H1 (cell line): ENCODE data around the gene HOXD4. TPM values are rescaled to one million over a fixed set of nuclear protein-coding genes. Genes with fewer than 3 reads are reported as not detected.

Experiments used
- CTCF ChIA-PET: fragments of 300-600 bp; sonication (Branson Sonifier 250); formaldehyde crosslinking; loops from one replicate; lab custom pipeline; 2021; ENCODE audit not compliant: partially characterized antibody; lab: Charles Lee
- POLR2A ChIA-PET: fragments of 300-600 bp; sonication (Branson Sonifier 250); formaldehyde crosslinking; loops from one replicate; lab custom pipeline; 2021; ENCODE audit warnings: inconsistent platforms; ENCODE audit not compliant: partially characterized antibody; lab: Charles Lee
- DNase-seq, 2 experiments: peaks; one replicate each; pipeline versions ENCODE4 v3.0.0 to v3.0.0-alpha.2; 2010 to 2022; ENCODE audit warnings: low spot score in 2 of 2, low read depth in 1 of 2, mixed read lengths in 1 of 2
- FAIRE-seq: peaks from 2 replicates; lab custom pipeline; 2011; peaks lifted over from hg19 to GRCh38; lab: Jason Lieb, UNC
- H2AFZ ChIP-seq: 2 replicates; pipeline ENCODE4 v1.8.1; 2012; ENCODE audit warnings: low read length, inconsistent platforms
- H2AK5ac ChIP-seq: 2 replicates; pipeline ENCODE4 v1.6.1; 2013; ENCODE audit warnings: low read depth, low read length
- H2BK120ac ChIP-seq: replicated peaks from 2 replicates; pipeline ENCODE3; 2013; ENCODE audit warnings: low read depth, low read length, inconsistent platforms
- H2BK12ac ChIP-seq: 2 replicates; pipeline ENCODE4 v1.6.1; 2013; ENCODE audit warnings: low read depth, low read length
- H2BK15ac ChIP-seq: 2 replicates; pipeline ENCODE4 v1.6.1; 2013; ENCODE audit warnings: low read length
- H2BK20ac ChIP-seq: 2 replicates; pipeline ENCODE4 v1.6.1; 2013; ENCODE audit warnings: low read length
- H2BK5ac ChIP-seq: 2 replicates; pipeline ENCODE4 v1.6.1; 2013; ENCODE audit warnings: low read depth, low read length
- H3K14ac ChIP-seq: 2 replicates; pipeline ENCODE4 v1.6.1; 2013; ENCODE audit warnings: inconsistent platforms; ENCODE audit not compliant: insufficient read length
- H3K18ac ChIP-seq: 2 replicates; pipeline ENCODE4 v1.6.1; 2013; ENCODE audit warnings: low read length; ENCODE audit errors: extremely low read depth
- H3K23ac ChIP-seq: 2 replicates; pipeline ENCODE4 v1.6.1; 2013; ENCODE audit warnings: inconsistent platforms; ENCODE audit not compliant: insufficient read length
- H3K23me2 ChIP-seq: 2 replicates; pipeline ENCODE4 v1.6.1; 2013; ENCODE audit warnings: low read depth, low read length
- H3K27ac ChIP-seq: 2 replicates; pipeline ENCODE4 v1.6.1; 2011; ENCODE audit warnings: low read depth, low read length, inconsistent platforms
- H3K27me3 ChIP-seq, 4 experiments: replicated peaks in 1 of 4; 1 replicate in 1 of 4; 2 replicates in 3 of 4; pipeline versions ENCODE4 v1.6.1 to v1.8.1; 2011 to 2013; ENCODE audit warnings: low read length in 3 of 4, mild to moderate bottlenecking in 3 of 4, inconsistent platforms in 2 of 4, mixed read lengths in 2 of 4, moderate library complexity in 1 of 4; ENCODE audit not compliant: control insufficient read depth in 3 of 4, insufficient read depth in 3 of 4; ENCODE audit errors: extremely low read depth in 1 of 4
- H3K36me3 ChIP-seq, 4 experiments: 2 replicates each; pipeline versions ENCODE4 v1.6.1 to v1.8.1; 2011 to 2013; ENCODE audit warnings: mild to moderate bottlenecking in 4 of 4, low read length in 3 of 4, moderate library complexity in 2 of 4, control low read depth in 1 of 4, inconsistent platforms in 1 of 4; ENCODE audit not compliant: insufficient read depth in 4 of 4, control insufficient read depth in 2 of 4
- H3K4ac ChIP-seq: replicated peaks from 2 replicates; pipeline ENCODE3; 2013; ENCODE audit warnings: low read length, low read depth, mixed read lengths, inconsistent platforms; ENCODE audit not compliant: insufficient read length
- H3K4me1 ChIP-seq, 4 experiments: replicated peaks in 1 of 4; 1 replicate in 1 of 4; 2 replicates in 3 of 4; pipeline versions ENCODE4 v1.6.1 to v1.8.1; 2011 to 2013; ENCODE audit warnings: low read length in 3 of 4, inconsistent platforms in 2 of 4, mixed read lengths in 1 of 4; ENCODE audit not compliant: insufficient read depth in 4 of 4, control insufficient read depth in 3 of 4
- H3K4me2 ChIP-seq, 2 experiments: 2 replicates each; pipeline versions ENCODE4 v1.6.1 to v1.8.1; 2011 to 2013; ENCODE audit warnings: low read depth in 2 of 2, low read length in 2 of 2, control low read depth in 1 of 2, inconsistent platforms in 1 of 2, mild to moderate bottlenecking in 1 of 2; ENCODE audit not compliant: insufficient read depth in 1 of 2
- H3K4me3 ChIP-seq, 4 experiments: fragments of 200-600, 300-600 bp in 1 of 4; sonication (generic), shearing (Covaris generic), sonication (Bioruptor Twin) in 1 of 4; 2 replicates each; pipeline versions ENCODE4 v1.5.1 to v1.8.1; 2011 to 2016; ENCODE audit warnings: low read length in 4 of 4, low read depth in 3 of 4, control low read depth in 2 of 4, inconsistent platforms in 2 of 4, mild to moderate bottlenecking in 2 of 4, mixed read lengths in 1 of 4, moderate library complexity in 1 of 4; ENCODE audit not compliant: insufficient read depth in 2 of 4; ENCODE audit errors: extremely low read depth in 1 of 4
- H3K56ac ChIP-seq: replicated peaks from 2 replicates; pipeline ENCODE3; 2013; ENCODE audit warnings: low read depth, mild to moderate bottlenecking, mixed read lengths, low read length, inconsistent platforms; ENCODE audit not compliant: insufficient read length
- H3K79me1 ChIP-seq: 2 replicates; pipeline ENCODE4 v1.6.1; 2013; ENCODE audit warnings: low read depth, low read length, control low read depth
- H3K79me2 ChIP-seq, 2 experiments: 2 replicates each; pipeline versions ENCODE4 v1.6.1 to v1.8.1; 2012 to 2013; ENCODE audit warnings: low read length in 2 of 2, mild to moderate bottlenecking in 2 of 2, inconsistent platforms in 1 of 2; ENCODE audit not compliant: insufficient read depth in 2 of 2, control insufficient read depth in 1 of 2
- H3K9ac ChIP-seq, 4 experiments: replicated peaks in 1 of 4; 1 replicate in 1 of 4; 2 replicates in 3 of 4; pipeline versions ENCODE4 v1.6.1 to v1.8.1; 2011 to 2013; ENCODE audit warnings: low read depth in 3 of 4, low read length in 3 of 4, control low read depth in 2 of 4, mild to moderate bottlenecking in 2 of 4, moderate library complexity in 2 of 4, inconsistent platforms in 1 of 4; ENCODE audit errors: extremely low read depth in 1 of 4
- H3K9me3 ChIP-seq, 2 experiments: 2 replicates each; pipeline versions ENCODE4 v1.6.1 to v1.8.1; 2012 to 2013; ENCODE audit warnings: mild to moderate bottlenecking in 2 of 2, moderate library complexity in 2 of 2, control low read depth in 1 of 2, inconsistent platforms in 1 of 2, low read depth in 1 of 2, low read length in 1 of 2, mixed read lengths in 1 of 2; ENCODE audit not compliant: insufficient read depth in 2 of 2
- H4K20me1 ChIP-seq, 2 experiments: replicated peaks in 1 of 2; 2 replicates each; pipeline versions ENCODE3 to v1.8.1; 2011 to 2013; ENCODE audit warnings: inconsistent platforms in 2 of 2, low read length in 2 of 2, mild to moderate bottlenecking in 1 of 2; ENCODE audit not compliant: insufficient read depth in 2 of 2, control insufficient read depth in 1 of 2
- H4K5ac ChIP-seq: 2 replicates; pipeline ENCODE4 v1.6.1; 2013; ENCODE audit warnings: low read length, low read depth, mixed read lengths, inconsistent platforms; ENCODE audit not compliant: insufficient read length
- H4K8ac ChIP-seq: 2 replicates; pipeline ENCODE4 v1.8.0; 2013; ENCODE audit warnings: mild to moderate bottlenecking, moderate library complexity, low read length, inconsistent platforms; ENCODE audit not compliant: insufficient read depth; ENCODE audit errors: extremely low read depth
- H4K91ac ChIP-seq: replicated peaks from 2 replicates; pipeline ENCODE3; 2013; ENCODE audit warnings: low read length, mixed read lengths, inconsistent platforms; ENCODE audit not compliant: insufficient read length
- EZH2 ChIP-seq: fragments of 200-600 bp; sonication (generic); IDR thresholded peaks from 2 replicates; pipeline ENCODE4 v1.7.1; 2012; ENCODE audit warnings: low read depth, mild to moderate bottlenecking, moderate library complexity, low read length, inconsistent platforms; ENCODE audit not compliant: severe bottlenecking
- FOSL1 ChIP-seq: IDR thresholded peaks from 2 replicates; pipeline ENCODE4 v1.6.1; 2011; ENCODE audit warnings: mild to moderate bottlenecking, low read depth, low read length, moderate library complexity; ENCODE audit not compliant: insufficient read depth
- GABPA ChIP-seq: IDR thresholded peaks from 2 replicates; pipeline ENCODE4 v1.6.1; 2011; ENCODE audit warnings: mild to moderate bottlenecking, low read length, moderate library complexity, borderline replicate concordance; ENCODE audit not compliant: insufficient read depth
- KDM5A ChIP-seq: fragments of 200-600 bp; IDR thresholded peaks from 2 replicates; pipeline ENCODE4 v1.7.1; 2012; ENCODE audit warnings: mild to moderate bottlenecking, low read length, inconsistent platforms, mixed read lengths
- MAFK ChIP-seq: IDR thresholded peaks from 2 replicates; pipeline ENCODE4 v1.6.1; 2012; ENCODE audit warnings: low read depth, mild to moderate bottlenecking, improper control_type of control experiment, low read length
- POLR2AphosphoS5 ChIP-seq: IDR thresholded peaks from 2 replicates; pipeline ENCODE4 v1.6.1; 2011; ENCODE audit warnings: low read depth, low read length
- RAD21 ChIP-seq, 2 experiments: IDR thresholded peaks in 1 of 2; conservative IDR thresholded peaks in 1 of 2; 2 replicates each; pipeline ENCODE4 v1.6.1; 2011; ENCODE audit warnings: low read depth in 2 of 2, low read length in 2 of 2, improper control_type of control experiment in 1 of 2, inconsistent platforms in 1 of 2, mild to moderate bottlenecking in 1 of 2, moderate library complexity in 1 of 2
- SIX5 ChIP-seq: IDR thresholded peaks from 2 replicates; pipeline ENCODE4 v1.6.1; 2011; ENCODE audit warnings: mild to moderate bottlenecking, low read depth, low read length
- SP2 ChIP-seq: IDR thresholded peaks from 2 replicates; pipeline ENCODE4 v1.6.1; 2012; ENCODE audit warnings: mild to moderate bottlenecking, low read length, inconsistent platforms
- TAF7 ChIP-seq: optimal IDR thresholded peaks from 2 replicates; pipeline ENCODE3; 2011; ENCODE audit warnings: low read depth, mild to moderate bottlenecking, inconsistent platforms, low read length, moderate library complexity, borderline replicate concordance
- TBP ChIP-seq: IDR thresholded peaks from 2 replicates; pipeline ENCODE4 v1.6.1; 2011; ENCODE audit warnings: low read depth, low read length, improper control_type of control experiment
- WGBS, 2 experiments: shearing (Covaris generic) in 1 of 2; methylation state at CpG; one replicate each; pipeline versions ENCODE4 v1.1.6 to v1.1.7; 2013 to 2015; ENCODE audit warnings: low lambda C conversion rate in 2 of 2, mixed read lengths in 2 of 2, inconsistent platforms in 1 of 2, low coverage in 1 of 2, missing lambda C conversion rate in 1 of 2; ENCODE audit not compliant: insufficient replicate concordance in 2 of 2, insufficient coverage in 1 of 2, insufficient read length in 1 of 2; ENCODE audit errors: extremely low coverage in 1 of 2, missing lambda C conversion rate in 1 of 2; 5-methylcytosine and 5-hydroxymethylcytosine counted together
- polyA plus RNA-seq, 7 experiments: library from polyadenylated mRNA; depleted of rRNA in 3 of 7; stranded (reverse) in 5 of 7; unstranded in 2 of 7; fragments of >200 nt in 5 of 7; fragments of 200-250 nt in 2 of 7; gene quantifications; 1 replicate in 5 of 7; 2 replicates in 1 of 7; 4 replicates in 1 of 7; pipeline versions ENCODE4 v1.2.1 to v1.2.3, GENCODE V29; 2011 to 2013; ENCODE audit warnings: missing spikeins in 2 of 7, mixed read lengths in 2 of 7
- total RNA-seq: library from RNA; stranded (reverse); fragmentation: NEBNext Ultra II Directional; extraction: Animal tissue kit (Norgen Biotek cat#: 25700); gene quantifications from 2 replicates; pipeline ENCODE4 v1.2.1, GENCODE V29; 2021

HOXD4 gene
- total and polyA plus RNA-seq, 2 of the 8 experiments (the other 6 are each of a cell fraction or from before 2014, with no cell fraction given): not detected

- no peak overlapping the region for H3K27ac ChIP-seq
- H2BK12ac ChIP-seq: no peak overlapping the region; the same call in 1 of the 2 replicates
- no peak overlapping the region for H3K4ac ChIP-seq
- H3K4me1 ChIP-seq: peaks cover 3 to 16% (median 5%) of the 10 kb centered on the region in 4 experiments
- no peak overlapping the region for H3K4me3 ChIP-seq
- no peak overlapping the region for H3K9ac ChIP-seq
- H3K4me2 ChIP-seq: 0 out of 4 replicates have a peak overlapping the region, but pooled peaks of 1 of the 2 experiments have one; percentile 18
- no peak overlapping the region for H2BK120ac ChIP-seq
- 11% methylated on average over 31 of the region's 33 CpGs; no CpG with 5 or more reads in 1 of the 2 experiments for WGBS, 2 experiments
- peaks cover 3% of the 10 kb centered on the region; the same call in 1 of the 2 replicates for H3K23me2 ChIP-seq
- no peaks in the 10 kb centered on the region for H3K79me2 ChIP-seq
- no peak overlapping the region for H4K8ac ChIP-seq
- FAIRE-seq (no peak), DNase-seq (peak in 1 of 2 experiments; percentile 45)
- H4K91ac ChIP-seq: no peak overlapping the region
- H3K18ac ChIP-seq: no peak overlapping the region
- H2BK15ac ChIP-seq: no peak overlapping the region
- peaks cover 14 to 31% of the 10 kb centered on the region in 2 experiments for H4K20me1 ChIP-seq
- no peak overlapping the region for H3K14ac ChIP-seq
- H3K27me3 ChIP-seq: peaks cover 92 to 100% (median 99%) of the 10 kb centered on the region in 4 experiments
- H3K23ac ChIP-seq: no peak overlapping the region
- no peak overlapping the region for H2AFZ ChIP-seq
- H3K79me1 ChIP-seq: no peaks in the 10 kb centered on the region
- no peak overlapping the region for H4K5ac ChIP-seq
- peaks cover 0 to 19% (median 0%) of the 10 kb centered on the region in 4 experiments; a peak in 1 of 8 replicates for H3K36me3 ChIP-seq
- H3K56ac ChIP-seq: no peak overlapping the region
- no peaks in the 10 kb centered on the region for H3K9me3 ChIP-seq
- no peak overlapping the region for H2BK20ac ChIP-seq
- ChIA-PET POLR2A (no interaction called here), CTCF (interaction anchor here (0.6 to 4.5 kb wide), 18 partner anchors 9 to 717 kb away, joined by 3 to 30 read pairs (median 5); partner anchors contain the start of genes HOXD10 and HOXD4)
- H2AK5ac ChIP-seq: no peak overlapping the region
- H2BK5ac ChIP-seq: no peak overlapping the region
- no peak for TF ChIP-seq SP2
- no peak for TF ChIP-seq MAFK
- TF ChIP-seq POLR2AphosphoS5: no peak
- TF ChIP-seq KDM5A: no peak
- no peak for TF ChIP-seq TBP
- TF ChIP-seq RAD21 (IDR thresholded peaks at IDR 0.05 in 1 of 2, conservative IDR thresholded peaks at IDR 0.05 in 1 of 2; ENCODE audit: low read depth in 2 of 2, low read length in 2 of 2): no peak
- TF ChIP-seq FOSL1: no peak
- no peak for TF ChIP-seq SIX5
- TF ChIP-seq TAF7: no peak
- no peak for TF ChIP-seq GABPA
- TF ChIP-seq EZH2: peak; percentile 96
These were observed 18.9 kb upstream of the HOXD4 start for GRCh38 chr2:176132205-176133171.
